Measurements from ENCODE around the gene ACAD10.
"Not testable (repeated sequence)": the region's sequence is repeated elsewhere in the genome, so short reads cannot be mapped to it uniquely, and the experiment has no call there.

Gene ACAD10

DNA sequence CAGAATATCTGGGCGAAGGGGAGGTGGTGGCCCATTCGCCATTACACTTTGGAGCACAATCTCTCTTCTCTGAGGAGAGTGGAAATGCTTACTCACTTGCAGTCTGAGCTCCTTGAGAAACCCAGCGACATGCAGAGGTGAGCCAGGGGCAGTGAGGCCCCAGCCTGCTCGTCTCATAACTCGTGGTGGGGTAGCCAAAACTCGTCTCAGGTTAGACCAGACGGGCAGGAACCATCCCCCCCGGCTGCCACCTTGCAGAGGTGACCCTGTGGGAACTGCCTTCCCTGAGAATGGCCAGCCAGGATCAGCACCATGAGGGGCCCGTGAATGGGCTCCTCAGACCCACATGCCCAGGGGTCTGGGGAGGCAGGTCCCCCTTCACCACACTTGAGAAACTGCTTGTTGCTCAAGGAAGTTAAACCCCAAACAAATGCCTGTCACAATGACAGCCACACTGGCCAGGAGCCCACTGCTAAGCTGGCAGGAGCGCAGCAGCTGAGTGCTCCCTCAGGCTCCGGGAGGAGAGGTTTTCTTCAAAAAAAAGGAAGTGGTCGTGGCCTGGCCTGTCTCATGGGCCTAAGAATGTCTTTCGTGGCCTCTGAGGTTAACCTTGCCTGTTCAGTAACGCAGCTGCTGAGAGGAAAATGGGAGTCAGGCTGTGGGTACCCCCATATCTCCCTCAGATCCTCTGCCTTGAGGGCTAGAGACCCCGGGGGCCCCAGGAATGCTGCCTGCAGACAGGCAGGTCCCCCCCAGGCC, 71.7 kb downstream of the ACAD10 start:
- Mint-ChIP-seq H3K4me3 (no peak overlapping the region), H3K27me3 (no peaks in the 10 kb centered on the region), H3K36me3 (peaks cover 4% of the 10 kb centered on the region), H3K9me3 (no peaks in the 10 kb centered on the region), H3K27ac (no peak overlapping the region), H3K4me1 (peaks cover 11% of the 10 kb centered on the region)

GRCh38 chr12:111758120-111758561, 72.3 kb downstream of the ACAD10 start:
- H3K36me3 Mint-ChIP-seq, result peaks cover 4% of the 10 kb centered on the region
- peaks cover 11% of the 10 kb centered on the region for H3K4me1 Mint-ChIP-seq
- H3K27ac Mint-ChIP-seq, result peak overlapping the region; percentile 17
- no peak overlapping the region for H3K4me3 Mint-ChIP-seq
- peaks cover 2% of the 10 kb centered on the region for H3K27me3 Mint-ChIP-seq
- H3K9me3 Mint-ChIP-seq, result no peaks in the 10 kb centered on the region

DNA sequence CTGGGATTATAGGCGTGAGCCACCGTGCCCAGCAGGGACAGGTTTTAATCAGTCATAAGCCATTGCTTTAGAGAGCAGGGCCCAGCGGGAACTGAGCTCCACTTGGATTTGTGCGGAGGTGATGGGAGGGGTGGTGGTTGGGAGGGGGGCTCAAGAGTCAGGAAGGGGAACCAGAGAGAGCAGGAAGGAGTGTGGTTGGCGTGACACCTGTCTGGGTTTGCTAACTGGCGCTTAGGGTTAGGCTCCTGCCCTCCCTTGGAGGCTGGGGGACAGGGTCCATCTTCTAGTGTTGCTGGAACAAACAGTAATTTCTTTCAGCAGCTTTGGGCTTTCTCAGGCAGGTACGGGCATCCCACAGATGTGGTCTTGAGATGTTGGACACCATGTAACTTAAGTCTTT, 73.4 kb downstream of the ACAD10 start:
- H3K4me3 Mint-ChIP-seq, result no peak overlapping the region
- peaks cover 11% of the 10 kb centered on the region for H3K4me1 Mint-ChIP-seq
- no peak overlapping the region for H3K27ac Mint-ChIP-seq
- H3K9me3 Mint-ChIP-seq, result no peaks in the 10 kb centered on the region
- peaks cover 4% of the 10 kb centered on the region for H3K36me3 Mint-ChIP-seq
- peaks cover 9% of the 10 kb centered on the region for H3K27me3 Mint-ChIP-seq

- H3K4me3 Mint-ChIP-seq, result no peak overlapping the region
- peaks cover 4% of the 10 kb centered on the region for H3K36me3 Mint-ChIP-seq
- peaks cover 12% of the 10 kb centered on the region for H3K27me3 Mint-ChIP-seq
- no peak overlapping the region for H3K27ac Mint-ChIP-seq
- no peaks in the 10 kb centered on the region for H3K9me3 Mint-ChIP-seq
- H3K4me1 Mint-ChIP-seq, result peaks cover 11% of the 10 kb centered on the region
Measured at GRCh38 chr12:111759991-111760390, 74.1 kb downstream of the ACAD10 start.

- Mint-ChIP-seq H3K4me1 (peaks cover 11% of the 10 kb centered on the region), H3K4me3 (no peak overlapping the region), H3K27ac (no peak overlapping the region), H3K27me3 (peaks cover 12% of the 10 kb centered on the region), H3K9me3 (no peaks in the 10 kb centered on the region), H3K36me3 (no peaks in the 10 kb centered on the region)
Measured at GRCh38 chr12:111761099-111761498, 75.2 kb downstream of the ACAD10 start.

DNA sequence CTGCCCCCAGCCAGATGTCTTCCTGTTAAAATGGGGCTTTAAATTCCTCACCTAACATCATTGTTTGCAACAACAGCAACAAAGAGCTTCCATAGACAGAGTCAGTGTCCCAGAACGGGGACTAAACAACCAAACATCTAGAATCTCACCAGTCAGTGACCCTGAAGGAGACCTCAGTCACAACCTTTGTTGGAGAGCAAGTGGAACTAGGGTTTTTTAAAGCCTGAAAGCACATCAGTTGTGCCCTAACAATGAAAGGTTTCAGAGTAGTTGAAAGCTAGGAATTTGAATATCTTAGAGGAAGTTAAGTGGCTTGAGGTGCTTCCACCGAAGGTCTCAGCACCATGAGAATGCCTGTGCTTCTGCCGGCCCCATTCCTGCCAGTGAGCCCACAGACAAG, 75.9 kb downstream of the ACAD10 start:
- H3K4me1 Mint-ChIP-seq, result peaks cover 16% of the 10 kb centered on the region
- H3K9me3 Mint-ChIP-seq, result no peaks in the 10 kb centered on the region
- H3K27ac Mint-ChIP-seq, result no peak overlapping the region
- peaks cover 16% of the 10 kb centered on the region for H3K27me3 Mint-ChIP-seq
- no peaks in the 10 kb centered on the region for H3K36me3 Mint-ChIP-seq
- no peak overlapping the region for H3K4me3 Mint-ChIP-seq

DNA sequence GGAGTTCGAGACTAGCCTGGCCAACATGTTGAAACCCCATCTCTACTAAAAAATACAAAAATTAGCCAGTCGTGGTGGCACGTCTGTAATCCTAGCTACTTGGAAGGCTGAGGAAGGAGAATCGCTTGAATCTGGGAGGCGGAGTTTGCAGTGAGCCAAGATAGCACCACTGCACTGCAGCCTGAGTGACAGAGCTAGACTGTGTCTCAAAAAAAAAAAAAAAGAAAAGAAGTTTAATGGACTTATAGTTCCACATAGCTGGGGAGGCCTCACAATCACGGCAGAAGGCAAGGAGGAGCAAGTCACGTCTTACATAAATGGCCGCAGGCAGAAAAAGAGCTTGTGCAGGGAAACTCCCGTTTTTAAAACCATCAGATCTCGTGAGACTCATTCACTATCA, 77.7 kb downstream of the ACAD10 start:
- not testable (repeated sequence) for H3K27ac Mint-ChIP-seq, H3K9me3 Mint-ChIP-seq, H3K36me3 Mint-ChIP-seq, H3K4me3 Mint-ChIP-seq
- Mint-ChIP-seq H3K4me1 (peaks cover 13% of the 10 kb centered on the region), H3K27me3 (peaks cover 23% of the 10 kb centered on the region)

DNA sequence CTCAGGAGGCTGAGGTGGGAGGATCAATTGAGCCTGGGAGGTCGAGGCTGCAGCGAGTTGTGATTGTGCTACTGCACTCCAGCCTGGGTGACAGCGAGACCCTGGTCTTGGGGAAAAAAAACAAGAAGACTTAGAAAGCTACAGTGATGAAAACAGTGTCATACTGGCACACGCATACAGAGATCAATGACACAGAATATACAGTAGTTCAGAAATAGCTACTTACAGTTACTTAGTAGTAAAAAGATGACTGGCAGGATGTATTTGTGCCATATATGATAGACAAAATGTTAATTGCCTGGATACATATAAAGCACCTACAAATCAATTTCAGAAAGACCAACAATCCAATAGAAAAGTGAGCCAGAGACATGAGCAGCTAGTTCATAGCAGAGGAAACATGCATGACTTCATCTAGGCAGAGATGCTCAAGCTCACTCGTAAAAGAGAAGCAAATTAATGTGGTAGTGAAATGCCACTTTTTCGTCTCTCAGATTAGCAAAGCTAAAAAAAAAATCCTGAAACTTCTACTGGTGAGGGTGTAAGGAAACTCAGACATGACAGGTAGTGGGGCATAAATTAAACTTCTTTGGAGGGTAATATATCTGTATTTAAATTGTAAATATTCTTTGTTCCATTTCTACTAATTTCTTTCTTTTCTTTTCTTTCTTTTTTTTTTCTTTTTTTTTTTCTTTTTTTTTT, 78.4 kb downstream of the ACAD10 start:
- Mint-ChIP-seq H3K9me3 (no peaks in the 10 kb centered on the region), H3K27ac (no peak overlapping the region), H3K4me3 (no peak overlapping the region), H3K36me3 (no peaks in the 10 kb centered on the region), H3K4me1 (peaks cover 13% of the 10 kb centered on the region), H3K27me3 (peaks cover 23% of the 10 kb centered on the region)

GRCh38 chr12:111766608-111767361, 80.9 kb downstream of the ACAD10 start, which contains the start of gene ALDH2:
TSS of gene ALDH2 (plus strand) at chr12:111766933. CDS start at chr12:111766983, 50 bp downstream.
- Mint-ChIP-seq H3K4me1 (peaks cover 13% of the 10 kb centered on the region), H3K9me3 (no peaks in the 10 kb centered on the region), H3K4me3 (peak within 1 kb of the TSS; percentile 85), H3K27me3 (peaks cover 23% of the 10 kb centered on the region), H3K36me3 (no peaks in the 10 kb centered on the region), H3K27ac (no peak within 1 kb of the TSS)

DNA sequence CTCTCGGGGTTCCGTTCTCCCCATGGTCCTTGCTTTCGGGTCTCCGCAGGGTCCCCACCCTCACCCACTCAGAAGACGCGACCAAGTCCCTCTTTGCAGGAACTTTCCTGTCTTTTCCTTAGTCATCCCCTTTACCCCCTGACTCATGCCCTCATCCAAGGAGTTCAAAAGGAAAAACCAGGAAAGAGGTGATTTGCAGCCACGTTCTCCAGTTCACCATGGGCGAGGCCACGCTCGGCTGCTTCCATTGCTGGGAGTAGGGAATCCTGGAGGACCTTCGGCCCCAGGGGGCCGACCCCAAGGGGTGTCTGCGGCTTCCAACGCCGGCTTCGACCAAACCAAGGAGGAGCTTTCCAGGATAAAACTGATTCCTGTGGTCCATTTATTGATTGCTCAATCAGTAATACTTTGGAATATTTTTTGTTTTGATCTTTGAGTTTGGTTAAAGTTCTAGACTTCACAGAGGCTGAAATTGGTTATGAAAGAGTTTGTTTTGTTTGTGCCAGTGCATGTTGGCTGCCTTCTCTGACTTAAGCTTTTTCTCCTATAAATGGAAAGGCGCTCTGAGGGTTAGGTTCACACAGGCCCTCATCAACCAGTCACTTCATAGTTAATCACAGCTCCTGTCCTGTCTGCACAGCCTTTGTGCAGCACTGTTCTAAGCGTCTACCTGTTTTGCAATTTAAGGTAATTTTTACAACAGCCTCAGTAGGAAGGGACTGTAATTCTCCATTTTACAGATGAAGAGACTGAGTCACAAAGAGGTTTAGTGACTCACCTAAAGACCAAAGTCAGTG, 81.7 kb downstream of the ACAD10 start:
- Mint-ChIP-seq H3K27ac (no peak overlapping the region), H3K9me3 (no peaks in the 10 kb centered on the region), H3K4me1 (peaks cover 13% of the 10 kb centered on the region), H3K36me3 (no peaks in the 10 kb centered on the region), H3K4me3 (peak overlapping the region; percentile 80), H3K27me3 (peaks cover 23% of the 10 kb centered on the region)

GRCh38 chr12:111768159-111768895, 82.5 kb downstream of the ACAD10 start:
- Mint-ChIP-seq H3K4me3 (no peak overlapping the region), H3K27ac (no peak overlapping the region), H3K36me3 (no peaks in the 10 kb centered on the region), H3K9me3 (no peaks in the 10 kb centered on the region), H3K4me1 (peaks cover 13% of the 10 kb centered on the region), H3K27me3 (peaks cover 21% of the 10 kb centered on the region)

GRCh38 chr12:111769599-111769998, 83.7 kb downstream of the ACAD10 start:
- Mint-ChIP-seq H3K4me3 (no peak overlapping the region), H3K27ac (no peak overlapping the region), H3K27me3 (peaks cover 12% of the 10 kb centered on the region), H3K36me3 (no peaks in the 10 kb centered on the region), H3K4me1 (peaks cover 13% of the 10 kb centered on the region), H3K9me3 (no peaks in the 10 kb centered on the region)

DNA sequence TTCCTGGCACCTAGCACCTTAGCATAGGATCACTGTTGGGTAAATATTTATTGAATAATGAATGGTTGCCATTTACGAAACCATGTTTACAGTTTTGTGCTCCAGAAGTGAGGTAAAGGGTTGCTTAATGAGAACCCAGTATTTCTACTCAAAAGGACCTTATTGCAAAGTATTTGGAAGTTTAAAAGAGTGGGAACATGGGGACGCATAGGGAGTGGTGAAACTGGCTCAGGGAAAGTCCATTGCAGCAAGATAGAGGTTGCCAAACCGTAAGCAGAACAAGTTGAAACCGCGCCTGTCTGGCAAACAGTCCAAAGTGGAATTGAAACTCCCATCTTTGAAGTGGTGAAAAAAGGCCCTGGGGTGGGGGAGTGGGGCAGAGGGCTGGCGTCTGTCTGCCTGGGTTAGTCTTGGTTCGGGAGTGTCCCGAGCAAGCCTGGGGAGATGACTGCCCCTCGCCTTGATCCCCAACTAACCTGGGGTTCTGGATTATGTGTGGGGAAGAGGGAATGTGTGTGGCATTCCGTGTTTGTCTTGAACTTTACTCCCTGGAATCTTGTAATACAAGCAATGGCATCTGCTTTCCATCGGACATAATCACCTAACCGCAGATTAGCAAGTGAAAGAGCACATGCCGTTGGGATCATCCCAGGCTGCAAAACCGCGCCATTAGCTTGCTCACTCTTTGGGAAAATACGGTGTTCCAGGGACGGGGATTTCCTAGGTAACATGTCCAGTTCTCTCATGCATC, 88.1 kb downstream of the ACAD10 start:
- H3K36me3 Mint-ChIP-seq, result no peaks in the 10 kb centered on the region
- H3K27ac Mint-ChIP-seq, result no peak overlapping the region
- H3K4me3 Mint-ChIP-seq, result no peak overlapping the region
- peaks cover 4% of the 10 kb centered on the region for H3K27me3 Mint-ChIP-seq
- peaks cover 3% of the 10 kb centered on the region for H3K4me1 Mint-ChIP-seq
- no peaks in the 10 kb centered on the region for H3K9me3 Mint-ChIP-seq

Data from activated naive CD4-positive, alpha-beta T cell treated with anti-CD3 and anti-CD28 coated beads, Interleukin-2, amount 50 U/mL, for 24 hours (primary cell).